Endothelial cell of umbilical vein (primary cell): ENCODE data around the gene REG3A. TPM values are rescaled to one million over a fixed set of nuclear protein-coding genes. Genes with fewer than 3 reads are reported as not detected.

ENCODE experiments used
- BruUV-seq: library from RNA; stranded (reverse); fragments of 400-500 nt; replicated peaks from 2 replicates; lab custom pipeline; 2021; lab: Mats Ljungman, UMichigan
- CTCF ChIA-PET: fragments of 300-600, 350-600 bp; sonication (Branson Sonifier 250); formaldehyde crosslinking; loops from one replicate; lab custom pipeline; 2021; ENCODE audit warnings: antibody characterized with exemption, inconsistent platforms; lab: Charles Lee
- POLR2A ChIA-PET: fragments of 300-600, 350-600 bp; sonication (Branson Sonifier 250); formaldehyde crosslinking; loops from one replicate; lab custom pipeline; 2021; ENCODE audit warnings: antibody characterized with exemption, inconsistent platforms; lab: Charles Lee
- DNase-seq: peaks from one replicate; pipeline ENCODE4 v3.0.0-alpha.2; 2011; ENCODE audit warnings: low read depth, low spot score
- FAIRE-seq: peaks from 2 replicates; lab custom pipeline; 2011; peaks lifted over from hg19 to GRCh38; lab: Jason Lieb, UNC
- H2AFZ ChIP-seq: 2 replicates; pipeline ENCODE4 v1.6.0; 2012; ENCODE audit warnings: low read depth, low read length, control low read depth, inconsistent platforms
- H3K27ac ChIP-seq: 2 replicates; pipeline ENCODE4 v1.5.1; 2011; ENCODE audit warnings: low read depth, mild to moderate bottlenecking, control low read depth, low read length, moderate library complexity; ENCODE audit not compliant: insufficient read depth
- H3K27me3 ChIP-seq, 2 experiments: 2 replicates each; pipeline versions ENCODE4 v1.6.0 to v1.6.1; 2011; ENCODE audit warnings: low read length in 2 of 2, mixed read lengths in 1 of 2; ENCODE audit not compliant: control insufficient read depth in 2 of 2, insufficient read depth in 2 of 2
- H3K36me3 ChIP-seq, 2 experiments: 2 replicates in 1 of 2; 3 replicates in 1 of 2; pipeline ENCODE4 v1.5.1; 2011; ENCODE audit warnings: low read length in 2 of 2, mild to moderate bottlenecking in 1 of 2, moderate library complexity in 1 of 2; ENCODE audit not compliant: control insufficient read depth in 2 of 2, insufficient read depth in 2 of 2; ENCODE audit errors: extremely low read depth in 1 of 2
- H3K4me1 ChIP-seq: 3 replicates; pipeline ENCODE4 v1.5.1; 2011; ENCODE audit warnings: mild to moderate bottlenecking, low read length; ENCODE audit not compliant: control insufficient read depth, insufficient read depth; ENCODE audit errors: extremely low read depth
- H3K4me2 ChIP-seq: 2 replicates; pipeline ENCODE4 v1.6.1; 2011; ENCODE audit warnings: low read length, control low read depth, mixed read lengths; ENCODE audit not compliant: insufficient read depth
- H3K4me3 ChIP-seq, 3 experiments: fragments of 200-600 bp in 1 of 3; sonication (generic), shearing (Covaris generic) in 1 of 3; replicated peaks in 1 of 3; 2 replicates each; pipeline ENCODE4 v1.5.1; 2011 to 2016; ENCODE audit warnings: control low read depth in 3 of 3, low read length in 3 of 3, mild to moderate bottlenecking in 2 of 3, inconsistent platforms in 1 of 3, low read depth in 1 of 3, moderate library complexity in 1 of 3; ENCODE audit not compliant: insufficient read depth in 1 of 3
- H3K79me2 ChIP-seq: 2 replicates; pipeline ENCODE4 v1.6.0; 2012; ENCODE audit warnings: low read length, inconsistent platforms; ENCODE audit not compliant: control insufficient read depth, insufficient read depth
- H3K9ac ChIP-seq: replicated peaks from 2 replicates; pipeline ENCODE3; 2011; ENCODE audit warnings: low read length, control low read depth; ENCODE audit not compliant: insufficient read depth; ENCODE audit errors: extremely low read depth
- H3K9me1 ChIP-seq: replicated peaks from 3 replicates; pipeline ENCODE4 v1.6.0; 2011; ENCODE audit warnings: mild to moderate bottlenecking, low read length; ENCODE audit not compliant: control insufficient read depth, insufficient read depth; ENCODE audit errors: extremely low read depth
- H3K9me3 ChIP-seq: replicated peaks from 2 replicates; pipeline ENCODE4 v1.5.1; 2012; ENCODE audit warnings: low read length, inconsistent platforms; ENCODE audit not compliant: control insufficient read depth, insufficient read depth
- H4K20me1 ChIP-seq: replicated peaks from 2 replicates; pipeline ENCODE3; 2011; ENCODE audit warnings: mild to moderate bottlenecking, low read length; ENCODE audit not compliant: control insufficient read depth, insufficient read depth; ENCODE audit errors: extremely low read depth
- EZH2 ChIP-seq: IDR thresholded peaks from 2 replicates; pipeline ENCODE4 v1.6.1; 2012; ENCODE audit warnings: borderline replicate concordance, low read depth, mild to moderate bottlenecking, moderate library complexity, low read length, inconsistent platforms; ENCODE audit not compliant: severe bottlenecking
- FOS ChIP-seq: IDR thresholded peaks from 2 replicates; pipeline ENCODE4 v1.6.1; 2011; ENCODE audit warnings: mild to moderate bottlenecking, low read length, moderate library complexity, borderline replicate concordance; ENCODE audit not compliant: insufficient read depth
- GATA2 ChIP-seq: IDR thresholded peaks from 2 replicates; pipeline ENCODE4 v1.7.0; 2011; ENCODE audit warnings: low read depth, mild to moderate bottlenecking, moderate library complexity, mixed read lengths, low read length; ENCODE audit not compliant: insufficient read length, insufficient read depth
- JUN ChIP-seq: IDR thresholded peaks from 2 replicates; pipeline ENCODE4 v1.6.1; 2011; ENCODE audit warnings: borderline replicate concordance, low read depth; ENCODE audit not compliant: insufficient read length, insufficient read depth
- MAX ChIP-seq: IDR thresholded peaks from 2 replicates; pipeline ENCODE4 v1.6.1; 2011; ENCODE audit not compliant: insufficient read depth, insufficient read length
- MYC ChIP-seq: IDR thresholded peaks from one replicate; pipeline ENCODE4 v1.6.1; 2011; ENCODE audit warnings: mild to moderate bottlenecking, low read depth, low read length
- POLR2A ChIP-seq: IDR thresholded peaks from 2 replicates; pipeline ENCODE4 v1.6.1; 2012; ENCODE audit warnings: low read depth, mild to moderate bottlenecking, control low read depth, low read length
- POLR2AphosphoS5 ChIP-seq: IDR thresholded peaks from 2 replicates; pipeline ENCODE4 v1.6.1; 2012; ENCODE audit warnings: low read depth, mild to moderate bottlenecking, control low read depth, low read length, moderate library complexity; ENCODE audit not compliant: insufficient read depth
- dilution Hi-C: fragments of 300-500 bp; cut with MboI; formaldehyde crosslinking; loops from one replicate; pipeline ENCODE4 v1.15.0; 2019; ENCODE audit warnings: low sequenced_read_pairs; ENCODE audit not compliant: extremely low pct_ligation_motif_present
- intact Hi-C: fragments of 100-400 bp; cut with micrococcal nuclease; formaldehyde crosslinking; loops from one replicate; pipeline ENCODE4 v1.10.0; 2022
- polyA plus RNA-seq, 4 experiments: library from polyadenylated mRNA; depleted of rRNA in 3 of 4; stranded (reverse) in 3 of 4; unstranded in 1 of 4; fragments of >200 nt; gene quantifications; 2 replicates each; pipeline versions ENCODE4 v1.2.1 to v1.2.3, GENCODE V29; 2011 to 2012; ENCODE audit warnings: missing spikeins in 1 of 4
- total RNA-seq: library from RNA; stranded (reverse); gene quantifications from 2 replicates; pipeline ENCODE4 v1.2.3, GENCODE V29; 2021
- TF ChIP-seq, protein P1 (sequence below), 2 donors: IDR thresholded peaks; 1 replicate in 1 of 2; 2 replicates in 1 of 2; pipeline ENCODE4 v1.5.1; 2011; ENCODE audit warnings: low read length in 2 of 2, mild to moderate bottlenecking in 2 of 2, moderate library complexity in 2 of 2, control low read depth in 1 of 2, inconsistent platforms in 1 of 2, low read depth in 1 of 2; ENCODE audit not compliant: insufficient read depth in 1 of 2; ENCODE audit errors: extremely low read depth in 1 of 2

The REG3A gene
- total and polyA plus RNA-seq, 2 donors (not counting 3 experiments of a cell fraction or from before 2014, with no cell fraction given) = not detected

GRCh38 chr2:79128406-79128805, 31.1 kb downstream of the REG3A start:
- H3K27me3 ChIP-seq = no peaks in the 10 kb centered on the region
- H4K20me1 ChIP-seq = no peaks in the 10 kb centered on the region
- no peak overlapping the region for H3K27ac ChIP-seq
- intact Hi-C loops = no loop called here
- peaks cover 8% of the 10 kb centered on the region for H3K9me3 ChIP-seq
- no peaks in the 10 kb centered on the region for H3K9me1 ChIP-seq
- no peaks in the 10 kb centered on the region for H3K4me1 ChIP-seq
- dilution Hi-C loops = no loop called here
- H3K4me3 ChIP-seq = no peak overlapping the region
- DNase-seq (no peak), FAIRE-seq (no peak)
- no peak overlapping the region for H2AFZ ChIP-seq
- H3K4me2 ChIP-seq = no peak overlapping the region
- ChIA-PET POLR2A (no interaction called here), CTCF (no interaction called here)
- H3K36me3 ChIP-seq = no peaks in the 10 kb centered on the region
- no peaks in the 10 kb centered on the region for H3K79me2 ChIP-seq
- TF ChIP-seq MYC (no peak), FOS (no peak), POLR2AphosphoS5 (no peak)
- BruUV-seq = no TSS peak
- H3K9ac ChIP-seq = no peak overlapping the region

DNA sequence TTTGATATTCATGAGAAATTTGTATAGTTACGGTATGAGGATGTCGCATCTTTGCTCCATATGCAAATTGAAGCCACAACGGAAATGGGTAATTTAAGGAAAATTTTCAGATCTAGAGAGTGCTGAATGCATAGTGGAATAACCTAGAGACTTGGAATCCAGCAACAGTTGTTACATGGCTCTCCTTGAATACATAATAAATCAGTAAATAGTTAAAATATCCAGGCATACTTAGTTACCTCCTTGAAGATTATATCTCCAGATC, 33.9 kb downstream of the REG3A start:
- POLR2A ChIA-PET = no interaction called here
- TF ChIP-seq, protein P1, sequence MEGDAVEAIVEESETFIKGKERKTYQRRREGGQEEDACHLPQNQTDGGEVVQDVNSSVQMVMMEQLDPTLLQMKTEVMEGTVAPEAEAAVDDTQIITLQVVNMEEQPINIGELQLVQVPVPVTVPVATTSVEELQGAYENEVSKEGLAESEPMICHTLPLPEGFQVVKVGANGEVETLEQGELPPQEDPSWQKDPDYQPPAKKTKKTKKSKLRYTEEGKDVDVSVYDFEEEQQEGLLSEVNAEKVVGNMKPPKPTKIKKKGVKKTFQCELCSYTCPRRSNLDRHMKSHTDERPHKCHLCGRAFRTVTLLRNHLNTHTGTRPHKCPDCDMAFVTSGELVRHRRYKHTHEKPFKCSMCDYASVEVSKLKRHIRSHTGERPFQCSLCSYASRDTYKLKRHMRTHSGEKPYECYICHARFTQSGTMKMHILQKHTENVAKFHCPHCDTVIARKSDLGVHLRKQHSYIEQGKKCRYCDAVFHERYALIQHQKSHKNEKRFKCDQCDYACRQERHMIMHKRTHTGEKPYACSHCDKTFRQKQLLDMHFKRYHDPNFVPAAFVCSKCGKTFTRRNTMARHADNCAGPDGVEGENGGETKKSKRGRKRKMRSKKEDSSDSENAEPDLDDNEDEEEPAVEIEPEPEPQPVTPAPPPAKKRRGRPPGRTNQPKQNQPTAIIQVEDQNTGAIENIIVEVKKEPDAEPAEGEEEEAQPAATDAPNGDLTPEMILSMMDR (IDR thresholded peaks at IDR 0.05; ENCODE audit: extremely low read depth in 1 of 2, insufficient read depth in 1 of 2, low read depth in 1 of 2, low read length in 2 of 2) = no peak
- TF ChIP-seq EZH2 (no peak), POLR2A (no peak), JUN (no peak), POLR2AphosphoS5 (no peak), FOS (no peak), GATA2 (no peak), MYC (no peak), MAX (no peak)
- dilution Hi-C loops = no loop called here
- no TSS peak for BruUV-seq
- FAIRE-seq (no peak), DNase-seq (no peak)
- Histone ChIP-seq H3K27ac (no peak overlapping the region), H3K27me3 (no peaks in the 10 kb centered on the region), H2AFZ (no peak overlapping the region), H3K4me2 (no peak overlapping the region), H3K79me2 (no peaks in the 10 kb centered on the region), H3K9me3 (peaks cover 1% of the 10 kb centered on the region), H3K4me1 (no peaks in the 10 kb centered on the region), H3K9ac (no peak overlapping the region), H3K36me3 (no peaks in the 10 kb centered on the region), H3K9me1 (no peaks in the 10 kb centered on the region), H3K4me3 (no peak overlapping the region), H4K20me1 (no peaks in the 10 kb centered on the region)
- CTCF ChIA-PET = no interaction called here
- intact Hi-C loops = no loop called here
